ENCODE data around the gene PMPCA. TPM values are rescaled to one million over a fixed set of nuclear protein-coding genes. Genes with fewer than 3 reads are reported as not detected.
A peak's percentile ranks its signal among the peaks of the same experiment; 100 is the strongest.

Gene PMPCA
- total RNA-seq, 6 experiments from 2014 or later, result 49.6 to 64.9 (median 52.8) TPM

GRCh38 chr9:136387217-136387616, 23.2 kb upstream of the PMPCA start:
- no peaks in the 10 kb centered on the region for H3K27me3 ChIP-seq
- peaks cover 0 to 64% (median 20%) of the 10 kb centered on the region in 4 donors for H3K36me3 ChIP-seq
- DNase-seq (peak in 2 of 3 donors; percentile 71 to 81), ATAC-seq (peak; percentile 22 to 94 (median 70))
- TF ChIP-seq CTCF (IDR thresholded peaks at IDR 0.05) (no peak), POLR2A (IDR thresholded peaks at IDR 0.05) (no peak)
- no peaks in the 10 kb centered on the region for H3K4me1 ChIP-seq
- intact Hi-C loops (cut with DNase I), result no loop called here
- no peak overlapping the region for H3K4me3 ChIP-seq
- H3K9me3 ChIP-seq, result no peaks in the 10 kb centered on the region
- 20% methylated on average over 1 of the region's 19 CpGs for WGBS (ENCODE audit: insufficient coverage, low coverage, low lambda C conversion rate, missing lambda C conversion rate)
- H3K27ac ChIP-seq, result no peak overlapping the region

GRCh38 chr9:136389396-136389795, 21.1 kb upstream of the PMPCA start:
- 85% methylated on average over 5 of the region's 14 CpGs for WGBS (ENCODE audit: insufficient coverage, low coverage, low lambda C conversion rate, missing lambda C conversion rate)
- intact Hi-C loops (cut with DNase I), result no loop called here
- no peak for DNase-seq
- no peak for ATAC-seq
- H3K4me3 ChIP-seq, result no peak overlapping the region
- H3K36me3 ChIP-seq, result peaks cover 0 to 67% (median 19%) of the 10 kb centered on the region in 4 donors
- H3K27ac ChIP-seq, result no peak overlapping the region
- no peaks in the 10 kb centered on the region for H3K4me1 ChIP-seq
- TF ChIP-seq POLR2A (IDR thresholded peaks at IDR 0.05) (no peak), CTCF (IDR thresholded peaks at IDR 0.05) (no peak)
- no peaks in the 10 kb centered on the region for H3K27me3 ChIP-seq
- H3K9me3 ChIP-seq, result no peaks in the 10 kb centered on the region

GRCh38 chr9:136391737-136392537, 18.5 kb upstream of the PMPCA start:
- no peak for TF ChIP-seq POLR2A (IDR thresholded peaks at IDR 0.05)
- no peak for TF ChIP-seq CTCF (IDR thresholded peaks at IDR 0.05)
- H3K27ac ChIP-seq, result no peak overlapping the region
- WGBS (ENCODE audit: insufficient coverage, low coverage, low lambda C conversion rate, missing lambda C conversion rate), result 70% methylated on average over 8 of the region's 28 CpGs
- peaks cover 0 to 71% (median 22%) of the 10 kb centered on the region in 4 donors for H3K36me3 ChIP-seq
- H3K4me1 ChIP-seq, result peaks cover 0 to 22% (median 10%) of the 10 kb centered on the region in 4 donors
- no peaks in the 10 kb centered on the region for H3K27me3 ChIP-seq
- no peaks in the 10 kb centered on the region for H3K9me3 ChIP-seq
- H3K4me3 ChIP-seq, result no peak overlapping the region
- intact Hi-C loops (cut with DNase I), result no loop called here
- ATAC-seq (no peak), DNase-seq (no peak)

- DNase-seq (no peak), ATAC-seq (no peak)
- Histone ChIP-seq H3K4me1 (peaks cover 0 to 23% (median 10%) of the 10 kb centered on the region in 4 donors), H3K27me3 (no peaks in the 10 kb centered on the region), H3K9me3 (no peaks in the 10 kb centered on the region), H3K27ac (no peak overlapping the region), H3K36me3 (peaks cover 0 to 64% (median 18%) of the 10 kb centered on the region in 4 donors), H3K4me3 (no peak overlapping the region)
- TF ChIP-seq CTCF (IDR thresholded peaks at IDR 0.05), result no peak
- TF ChIP-seq POLR2A (IDR thresholded peaks at IDR 0.05), result no peak
- intact Hi-C loops (cut with DNase I), result no loop called here
- 83% methylated on average over 4 of the region's 21 CpGs for WGBS (ENCODE audit: insufficient coverage, low coverage, low lambda C conversion rate, missing lambda C conversion rate)
These were observed 17.7 kb upstream of the PMPCA start for GRCh38 chr9:136392538-136393449.
